WTC11 (cell line): ENCODE measurements around the gene UGT1A8. TPM values are rescaled to one million over a fixed set of nuclear protein-coding genes. Genes with fewer than 3 reads are reported as not detected.

Experiments used
- ATAC-seq: fragments of 200-7000 bp; cut with Tn5 transposase; 2 replicates; pipeline ENCODE4 v1.10.0; 2021; ENCODE audit warnings: mild to moderate bottlenecking, moderate library complexity
- CTCF ChIA-PET: fragments of 300-600 bp; sonication (Branson Sonifier 250); formaldehyde crosslinking; loops from one replicate; lab custom pipeline; 2021; ENCODE audit warnings: antibody characterized with exemption; lab: Charles Lee
- POLR2A ChIA-PET: fragments of 350-600 bp; sonication (Branson Sonifier 250); formaldehyde crosslinking; loops from one replicate; lab custom pipeline; 2021; ENCODE audit warnings: antibody characterized with exemption; lab: Charles Lee
- DNase-seq: peaks from one replicate; pipeline ENCODE4 v3.0.0; 2021; ENCODE audit warnings: low spot score
- H3K27ac Mint-ChIP-seq: 2 replicates; pipeline ENCODE4 v1.8.0; 2021; ENCODE audit warnings: mixed read lengths
- H3K27me3 Mint-ChIP-seq: 2 replicates; pipeline ENCODE4 v1.8.0; 2021; ENCODE audit warnings: low read depth, mild to moderate bottlenecking, moderate library complexity, mixed read lengths
- H3K36me3 Mint-ChIP-seq: 2 replicates; pipeline ENCODE4 v1.8.0; 2021; ENCODE audit warnings: mixed read lengths
- H3K4me1 Mint-ChIP-seq: 2 replicates; pipeline ENCODE4 v1.8.0; 2022; ENCODE audit warnings: mixed read lengths
- H3K4me3 Mint-ChIP-seq: 2 replicates; pipeline ENCODE4 v1.8.0; 2021; ENCODE audit warnings: mild to moderate bottlenecking, moderate library complexity, mixed read lengths
- H3K9me3 Mint-ChIP-seq: 2 replicates; pipeline ENCODE4 v1.8.0; 2021; ENCODE audit warnings: mixed read lengths
- ARID4B ChIP-seq: sonication (generic); formaldehyde crosslinking; IDR thresholded peaks from 2 replicates; pipeline ENCODE4 v1.8.0; 2023; ENCODE audit warnings: missing genetic modification reagents, mild to moderate bottlenecking, borderline replicate concordance
- ELF4 ChIP-seq: sonication (generic); formaldehyde crosslinking; IDR thresholded peaks from 2 replicates; pipeline ENCODE4 v1.8.1; 2022; ENCODE audit warnings: low read depth, mild to moderate bottlenecking, moderate library complexity, missing genetic modification reagents
- FOXP4 ChIP-seq: sonication (generic); formaldehyde crosslinking; IDR thresholded peaks from 2 replicates; pipeline ENCODE4 v1.8.0; 2022; ENCODE audit warnings: mild to moderate bottlenecking, missing genetic modification reagents
- HMGA2 ChIP-seq: fragments of 250-450 bp; sonication (Bioruptor Pico); IDR thresholded peaks from 2 replicates; pipeline ENCODE4 v1.4.0; 2021; ENCODE audit warnings: mild to moderate bottlenecking, moderate library complexity
- JUN ChIP-seq: sonication (generic); formaldehyde crosslinking; IDR thresholded peaks from 2 replicates; pipeline ENCODE4 v1.8.0; 2023; ENCODE audit warnings: mild to moderate bottlenecking, missing genetic modification reagents
- NFATC4 ChIP-seq: fragments of 250-450 bp; sonication (Bioruptor Pico); IDR thresholded peaks from 2 replicates; pipeline ENCODE4 v1.9.0; 2021; ENCODE audit warnings: mild to moderate bottlenecking
- NR2C2 ChIP-seq: sonication (generic); formaldehyde crosslinking; IDR thresholded peaks from 2 replicates; pipeline ENCODE4 v1.8.0; 2022; ENCODE audit warnings: mild to moderate bottlenecking, missing genetic modification reagents
- NR3C1 ChIP-seq: sonication (generic); formaldehyde crosslinking; conservative IDR thresholded peaks from 2 replicates; pipeline ENCODE4 v1.8.1; 2023; ENCODE audit warnings: low read depth, mild to moderate bottlenecking, missing genetic modification reagents
- OVOL2 ChIP-seq: fragments of 250-450 bp; sonication (Bioruptor Pico); IDR thresholded peaks from 2 replicates; pipeline ENCODE4 v1.9.0; 2021; ENCODE audit warnings: mild to moderate bottlenecking, borderline replicate concordance
- SMAD3 ChIP-seq: sonication (generic); formaldehyde crosslinking; IDR thresholded peaks from 2 replicates; pipeline ENCODE4 v1.8.0; 2022; ENCODE audit warnings: missing genetic modification reagents, mild to moderate bottlenecking, borderline replicate concordance
- TEAD1 ChIP-seq: sonication (generic); formaldehyde crosslinking; IDR thresholded peaks from 2 replicates; pipeline ENCODE4 v1.8.0; 2022; ENCODE audit warnings: mild to moderate bottlenecking, missing genetic modification reagents
- ZNF138 ChIP-seq: sonication (generic); formaldehyde crosslinking; conservative IDR thresholded peaks from 2 replicates; pipeline ENCODE4 v1.8.1; 2022; ENCODE audit warnings: mild to moderate bottlenecking, moderate library complexity, missing genetic modification reagents
- ZNF423 ChIP-seq: fragments of 250-450 bp; sonication (Bioruptor Pico); IDR thresholded peaks from 2 replicates; pipeline ENCODE4 v2.1.2; 2022; ENCODE audit warnings: mild to moderate bottlenecking, moderate library complexity
- ZNF425 ChIP-seq: fragments of 250-450 bp; sonication (Bioruptor Pico); conservative IDR thresholded peaks from 2 replicates; pipeline ENCODE4 v1.9.0; 2021; ENCODE audit warnings: mild to moderate bottlenecking
- ZNF671 ChIP-seq: fragments of 250-450 bp; sonication (Bioruptor Pico); IDR thresholded peaks from 2 replicates; pipeline ENCODE4 v1.8.0; 2021; ENCODE audit warnings: mild to moderate bottlenecking
- total RNA-seq: library from RNA; stranded (reverse); gene quantifications from 3 replicates; pipeline ENCODE4 v1.2.3, GENCODE V29; 2021
- TF ChIP-seq, protein P1 (sequence below): sonication (generic); formaldehyde crosslinking; IDR thresholded peaks from 2 replicates; pipeline ENCODE4 v1.8.1; 2022; ENCODE audit warnings: mild to moderate bottlenecking, missing genetic modification reagents, moderate library complexity, borderline replicate concordance
- TF ChIP-seq, protein P2 (sequence below): sonication (generic); formaldehyde crosslinking; IDR thresholded peaks from 2 replicates; pipeline ENCODE4 v1.8.0; 2022; ENCODE audit warnings: mild to moderate bottlenecking, missing genetic modification reagents
- TF ChIP-seq, protein P3 (sequence below): fragments of 250-450 bp; sonication (Bioruptor Pico); IDR thresholded peaks from 2 replicates; pipeline ENCODE4 v1.9.0; 2021; ENCODE audit warnings: mild to moderate bottlenecking, borderline replicate concordance

UGT1A8 gene
- total RNA-seq, 1 experiment from 2014 or later: 0.13 TPM

DNA sequence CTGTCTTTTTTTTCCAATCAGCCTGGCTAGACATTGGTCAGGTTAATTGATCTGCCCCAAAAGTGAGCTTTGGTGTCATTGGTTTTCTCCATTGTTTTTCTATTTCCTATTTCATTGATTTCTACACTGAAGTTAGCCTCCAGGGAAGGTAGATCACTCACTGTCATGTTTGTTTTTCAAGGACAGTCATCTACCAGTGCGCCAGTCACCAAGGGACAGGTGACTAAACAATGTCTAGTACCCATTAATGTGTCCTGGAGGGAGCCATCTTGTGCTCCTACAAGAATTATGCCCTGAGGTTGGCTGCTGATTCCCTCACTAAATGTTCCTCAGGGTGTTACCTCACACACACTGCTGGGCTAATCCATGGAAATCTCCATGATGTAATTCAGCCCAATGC, 33.2 kb upstream of the UGT1A8 start (continued):
- TF ChIP-seq ARID4B: no peak
- TF ChIP-seq NR2C2 (CRISPR knock-in tag): no peak
- TF ChIP-seq ZNF671 (CRISPR knock-in tag): no peak
- TF ChIP-seq ELF4: no peak
- TF ChIP-seq, protein P1, sequence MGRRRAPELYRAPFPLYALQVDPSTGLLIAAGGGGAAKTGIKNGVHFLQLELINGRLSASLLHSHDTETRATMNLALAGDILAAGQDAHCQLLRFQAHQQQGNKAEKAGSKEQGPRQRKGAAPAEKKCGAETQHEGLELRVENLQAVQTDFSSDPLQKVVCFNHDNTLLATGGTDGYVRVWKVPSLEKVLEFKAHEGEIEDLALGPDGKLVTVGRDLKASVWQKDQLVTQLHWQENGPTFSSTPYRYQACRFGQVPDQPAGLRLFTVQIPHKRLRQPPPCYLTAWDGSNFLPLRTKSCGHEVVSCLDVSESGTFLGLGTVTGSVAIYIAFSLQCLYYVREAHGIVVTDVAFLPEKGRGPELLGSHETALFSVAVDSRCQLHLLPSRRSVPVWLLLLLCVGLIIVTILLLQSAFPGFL (CRISPR knock-in tag): no peak
- TF ChIP-seq, all 79 proteins: peak for 0

DNA sequence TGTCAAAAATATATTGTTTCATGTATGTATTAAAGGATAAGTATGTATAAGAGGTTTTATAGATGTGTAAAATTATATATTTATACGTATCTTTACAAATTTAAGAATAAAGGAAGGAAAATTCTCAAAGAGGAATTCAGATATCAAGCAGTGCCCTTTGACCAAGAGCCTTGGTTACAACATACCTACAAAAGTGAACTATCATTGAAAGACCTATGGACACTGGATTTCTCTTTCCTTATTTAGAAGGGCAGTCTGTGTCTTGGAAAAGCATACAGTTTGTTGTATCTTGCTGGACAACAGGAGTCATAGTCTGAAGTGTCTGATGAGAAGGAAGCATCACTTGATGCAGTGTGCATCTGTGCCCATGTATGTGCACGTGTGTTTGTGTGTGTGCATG, 29.0 kb upstream of the UGT1A8 start:
- POLR2A ChIA-PET: no interaction called here
- no peak for ATAC-seq

More for the DNA sequence above, 29.0 kb upstream of the UGT1A8 start:
- Mint-ChIP-seq H3K36me3 (peaks cover 7% of the 10 kb centered on the region), H3K9me3 (peaks cover 17% of the 10 kb centered on the region), H3K27me3 (no peaks in the 10 kb centered on the region), H3K4me3 (no peak overlapping the region), H3K27ac (no peak overlapping the region), H3K4me1 (peaks cover 11% of the 10 kb centered on the region)
- TF ChIP-seq SMAD3 (CRISPR knock-in tag): no peak
- TF ChIP-seq, protein P2, sequence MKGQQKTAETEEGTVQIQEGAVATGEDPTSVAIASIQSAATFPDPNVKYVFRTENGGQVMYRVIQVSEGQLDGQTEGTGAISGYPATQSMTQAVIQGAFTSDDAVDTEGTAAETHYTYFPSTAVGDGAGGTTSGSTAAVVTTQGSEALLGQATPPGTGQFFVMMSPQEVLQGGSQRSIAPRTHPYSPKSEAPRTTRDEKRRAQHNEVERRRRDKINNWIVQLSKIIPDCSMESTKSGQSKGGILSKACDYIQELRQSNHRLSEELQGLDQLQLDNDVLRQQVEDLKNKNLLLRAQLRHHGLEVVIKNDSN (CRISPR knock-in tag): no peak
- TF ChIP-seq JUN (CRISPR knock-in tag): no peak
- no peak for TF ChIP-seq ZNF423 (CRISPR knock-in tag)
- TF ChIP-seq TEAD1: no peak
- TF ChIP-seq OVOL2 (CRISPR knock-in tag): no peak
- TF ChIP-seq, protein P3, sequence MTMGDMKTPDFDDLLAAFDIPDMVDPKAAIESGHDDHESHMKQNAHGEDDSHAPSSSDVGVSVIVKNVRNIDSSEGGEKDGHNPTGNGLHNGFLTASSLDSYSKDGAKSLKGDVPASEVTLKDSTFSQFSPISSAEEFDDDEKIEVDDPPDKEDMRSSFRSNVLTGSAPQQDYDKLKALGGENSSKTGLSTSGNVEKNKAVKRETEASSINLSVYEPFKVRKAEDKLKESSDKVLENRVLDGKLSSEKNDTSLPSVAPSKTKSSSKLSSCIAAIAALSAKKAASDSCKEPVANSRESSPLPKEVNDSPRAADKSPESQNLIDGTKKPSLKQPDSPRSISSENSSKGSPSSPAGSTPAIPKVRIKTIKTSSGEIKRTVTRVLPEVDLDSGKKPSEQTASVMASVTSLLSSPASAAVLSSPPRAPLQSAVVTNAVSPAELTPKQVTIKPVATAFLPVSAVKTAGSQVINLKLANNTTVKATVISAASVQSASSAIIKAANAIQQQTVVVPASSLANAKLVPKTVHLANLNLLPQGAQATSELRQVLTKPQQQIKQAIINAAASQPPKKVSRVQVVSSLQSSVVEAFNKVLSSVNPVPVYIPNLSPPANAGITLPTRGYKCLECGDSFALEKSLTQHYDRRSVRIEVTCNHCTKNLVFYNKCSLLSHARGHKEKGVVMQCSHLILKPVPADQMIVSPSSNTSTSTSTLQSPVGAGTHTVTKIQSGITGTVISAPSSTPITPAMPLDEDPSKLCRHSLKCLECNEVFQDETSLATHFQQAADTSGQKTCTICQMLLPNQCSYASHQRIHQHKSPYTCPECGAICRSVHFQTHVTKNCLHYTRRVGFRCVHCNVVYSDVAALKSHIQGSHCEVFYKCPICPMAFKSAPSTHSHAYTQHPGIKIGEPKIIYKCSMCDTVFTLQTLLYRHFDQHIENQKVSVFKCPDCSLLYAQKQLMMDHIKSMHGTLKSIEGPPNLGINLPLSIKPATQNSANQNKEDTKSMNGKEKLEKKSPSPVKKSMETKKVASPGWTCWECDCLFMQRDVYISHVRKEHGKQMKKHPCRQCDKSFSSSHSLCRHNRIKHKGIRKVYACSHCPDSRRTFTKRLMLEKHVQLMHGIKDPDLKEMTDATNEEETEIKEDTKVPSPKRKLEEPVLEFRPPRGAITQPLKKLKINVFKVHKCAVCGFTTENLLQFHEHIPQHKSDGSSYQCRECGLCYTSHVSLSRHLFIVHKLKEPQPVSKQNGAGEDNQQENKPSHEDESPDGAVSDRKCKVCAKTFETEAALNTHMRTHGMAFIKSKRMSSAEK (CRISPR knock-in tag): no peak
- no peak for TF ChIP-seq NR3C1
- no peak for TF ChIP-seq ZNF138 (CRISPR knock-in tag)
- TF ChIP-seq ZNF425 (CRISPR knock-in tag): no peak
- no peak for TF ChIP-seq NFATC4 (CRISPR knock-in tag)
- TF ChIP-seq HMGA2 (CRISPR knock-in tag): no peak
- TF ChIP-seq FOXP4: no peak
- CTCF ChIA-PET: no interaction called here
- no peak for DNase-seq
